NCI-H146 (cell line): Measurements from ENCODE around the gene HINFP.
A peak's percentile ranks its signal among the peaks of the same experiment; 100 is the strongest.
"Not testable (repeated sequence)": the region's sequence is repeated elsewhere in the genome, so short reads cannot be mapped to it uniquely, and the experiment has no call there.

Experiments
- DNase-seq: peaks from one replicate; lab custom pipeline; 2025; lab: John Stamatoyannopoulos, UW

Gene HINFP

GRCh38 chr11:119155733-119156492, 34.5 kb downstream of the HINFP start:
- DNase-seq, result peak; percentile 42

GRCh38 chr11:119156496-119156895, 35.1 kb downstream of the HINFP start:
- DNase-seq, result no peak

- no peak for DNase-seq
These were observed 35.7 kb downstream of the HINFP start for GRCh38 chr11:119157063-119157462.

GRCh38 chr11:119158467-119158866, 37.1 kb downstream of the HINFP start:
- DNase-seq, result no peak

GRCh38 chr11:119160151-119160550, 38.8 kb downstream of the HINFP start:
- no peak for DNase-seq

- DNase-seq, result no peak
These were observed 40.5 kb downstream of the HINFP start for GRCh38 chr11:119161871-119162270.

- no peak for DNase-seq
These were observed 45.1 kb downstream of the HINFP start for GRCh38 chr11:119166368-119167076.

- not testable (repeated sequence) for DNase-seq
These were observed 45.7 kb downstream of the HINFP start for GRCh38 chr11:119167077-119167458.

- no peak for DNase-seq
These were observed 46.6 kb downstream of the HINFP start for GRCh38 chr11:119167933-119168332.

GRCh38 chr11:119168471-119169281, 47.3 kb downstream of the HINFP start, which contains the start of gene NLRX1:
Gene NLRX1 (plus strand): TSS chr11:119168725. CDS start chr11:119171404, 2,679 bp downstream.
- peak; percentile 84 for DNase-seq

- DNase-seq, result no peak
These were observed 47.9 kb downstream of the HINFP start for GRCh38 chr11:119169282-119169719.

GRCh38 chr11:119172513-119172912, 51.1 kb downstream of the HINFP start:
- no peak for DNase-seq

GRCh38 chr11:119173453-119173852, 52.1 kb downstream of the HINFP start:
- no peak for DNase-seq

GRCh38 chr11:119175493-119176077, 54.2 kb downstream of the HINFP start:
- peak; percentile 29 for DNase-seq

- DNase-seq, result no peak
These were observed 56.8 kb downstream of the HINFP start for GRCh38 chr11:119178166-119178680.

GRCh38 chr11:119179342-119179741, 58.0 kb downstream of the HINFP start:
- DNase-seq, result no peak

GRCh38 chr11:119179983-119180382, 58.6 kb downstream of the HINFP start:
- peak; percentile 97 for DNase-seq

- DNase-seq, result peak; percentile 14
These were observed 59.6 kb downstream of the HINFP start for GRCh38 chr11:119180729-119181676.

- DNase-seq, result peak; percentile 93
These were observed 60.5 kb downstream of the HINFP start for GRCh38 chr11:119181677-119182412.

- DNase-seq, result not testable (repeated sequence)
These were observed 63.0 kb downstream of the HINFP start for GRCh38 chr11:119184399-119184798.
